GM12891 (cell line): Measurements from ENCODE around the gene CPNE1.

Source experiments
- POLR2A ChIP-seq: IDR thresholded peaks from 2 replicates; pipeline ENCODE4 v1.6.1; 2011; ENCODE audit warnings: low read depth, low read length, control low read depth
- POLR2AphosphoS5 ChIP-seq: IDR thresholded peaks from 2 replicates; pipeline ENCODE4 v1.6.1; 2011; ENCODE audit warnings: low read depth, low read length, control low read depth

DNA sequence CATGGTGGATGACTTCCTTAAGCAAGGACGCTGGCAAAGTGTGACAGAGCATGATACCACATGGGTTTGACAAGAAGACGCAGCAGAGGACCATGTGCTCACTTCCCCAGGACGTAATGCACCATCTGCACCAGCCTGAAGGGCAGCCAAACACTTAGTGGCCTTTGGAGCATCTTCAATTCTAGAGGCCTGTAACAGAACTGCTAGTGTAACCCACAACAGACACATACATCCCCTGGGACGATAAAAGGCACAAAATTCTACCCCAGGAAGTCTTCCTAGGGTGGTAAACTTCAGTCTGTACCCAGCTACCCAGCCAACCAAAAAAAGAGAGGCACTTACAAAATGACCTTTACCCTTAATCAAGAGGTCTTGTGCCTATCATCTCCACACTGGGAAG is 9.2 kb upstream of the CPNE1 start:
- TF ChIP-seq POLR2AphosphoS5 (no peak), POLR2A (no peak)
